DND-41 (cell line): ENCODE measurements around the gene CAMKMT.

ENCODE experiments used
- ATAC-seq: fragments of 200-7000 bp; cut with Tn5 transposase; 3 replicates; pipeline ENCODE4 v1.9.1; 2021; ENCODE audit warnings: low read depth; ENCODE audit not compliant: insufficient read depth
- DNase-seq: peaks from one replicate; pipeline ENCODE4 v3.0.0-alpha.2; 2020
- H2AFZ ChIP-seq: 2 replicates; pipeline ENCODE4 v1.6.0; 2012; ENCODE audit warnings: low read depth, low read length
- H3K27ac ChIP-seq: 2 replicates; pipeline ENCODE4 v1.5.1; 2012; ENCODE audit warnings: low read length, inconsistent platforms
- H3K27me3 ChIP-seq: fragments of 200-600 bp; sonication (generic); 2 replicates; pipeline ENCODE4 v1.6.0; 2012; ENCODE audit warnings: low read length, mild to moderate bottlenecking, inconsistent platforms; ENCODE audit not compliant: insufficient read depth, poor library complexity
- H3K36me3 ChIP-seq: 2 replicates; pipeline ENCODE4 v1.5.1; 2012; ENCODE audit warnings: low read length, inconsistent platforms; ENCODE audit not compliant: insufficient read depth
- H3K4me1 ChIP-seq: 2 replicates; pipeline ENCODE4 v1.5.1; 2012; ENCODE audit warnings: mild to moderate bottlenecking, low read length; ENCODE audit not compliant: insufficient read depth
- H3K4me2 ChIP-seq: 2 replicates; pipeline ENCODE4 v1.6.0; 2012; ENCODE audit warnings: mild to moderate bottlenecking, moderate library complexity, low read length, inconsistent platforms; ENCODE audit not compliant: insufficient read depth
- H3K4me3 ChIP-seq, 2 experiments: fragments of 200-600 bp in 1 of 2; shearing (Covaris generic) in 1 of 2; 2 replicates each; pipeline ENCODE4 v1.5.1; 2012 to 2016; ENCODE audit warnings: inconsistent platforms in 2 of 2, low read length in 2 of 2, mild to moderate bottlenecking in 2 of 2, low read depth in 1 of 2, moderate library complexity in 1 of 2
- H3K79me2 ChIP-seq: 2 replicates; pipeline ENCODE4 v1.6.0; 2012; ENCODE audit warnings: low read length, inconsistent platforms; ENCODE audit not compliant: insufficient read depth
- H3K9ac ChIP-seq: 2 replicates; pipeline ENCODE4 v1.6.0; 2012; ENCODE audit warnings: low read depth, mild to moderate bottlenecking, inconsistent platforms, low read length, moderate library complexity
- H3K9me3 ChIP-seq: 2 replicates; pipeline ENCODE4 v1.5.1; 2012; ENCODE audit warnings: low read length, moderate library complexity, mild to moderate bottlenecking, inconsistent platforms; ENCODE audit not compliant: insufficient read depth, severe bottlenecking
- H4K20me1 ChIP-seq: 2 replicates; pipeline ENCODE4 v1.6.0; 2012; ENCODE audit warnings: low read length; ENCODE audit not compliant: insufficient read depth
- CTCF ChIP-seq: IDR thresholded peaks from 2 replicates; pipeline ENCODE4 v1.5.1; 2012; ENCODE audit warnings: borderline replicate concordance, low read length, moderate library complexity, mild to moderate bottlenecking; ENCODE audit not compliant: poor library complexity, severe bottlenecking; ENCODE audit errors: extremely low read depth
- EZH2 ChIP-seq: IDR thresholded peaks from 3 replicates; pipeline ENCODE4 v1.6.1; 2012; ENCODE audit warnings: borderline replicate concordance, low read depth, mild to moderate bottlenecking, moderate library complexity, low read length, inconsistent platforms; ENCODE audit not compliant: severe bottlenecking

Gene CAMKMT

GRCh38 chr2:44793322-44793870 lies 431.6 kb downstream of the CAMKMT start:
- no peak overlapping the region for H3K4me3 ChIP-seq
- H3K4me2 ChIP-seq: no peak overlapping the region
- no peaks in the 10 kb centered on the region for H3K4me1 ChIP-seq
- no peaks in the 10 kb centered on the region for H3K79me2 ChIP-seq
- no peak overlapping the region for H2AFZ ChIP-seq
- no peak for TF ChIP-seq CTCF
- TF ChIP-seq EZH2: no peak
- no peak overlapping the region for H3K27ac ChIP-seq
- DNase-seq (peak; percentile 57), ATAC-seq (peak; percentile 68)
- no peaks in the 10 kb centered on the region for H4K20me1 ChIP-seq
- no peaks in the 10 kb centered on the region for H3K27me3 ChIP-seq
- peaks cover 2% of the 10 kb centered on the region for H3K9me3 ChIP-seq
- no peak overlapping the region for H3K9ac ChIP-seq
- H3K36me3 ChIP-seq: no peaks in the 10 kb centered on the region

- no peak overlapping the region for H2AFZ ChIP-seq
- no peak overlapping the region for H3K4me3 ChIP-seq
- no peak overlapping the region for H3K4me2 ChIP-seq
- H4K20me1 ChIP-seq: no peaks in the 10 kb centered on the region
- TF ChIP-seq EZH2: no peak
- no peak for TF ChIP-seq CTCF
- H3K27ac ChIP-seq: no peak overlapping the region
- no peak overlapping the region for H3K9ac ChIP-seq
- H3K4me1 ChIP-seq: no peaks in the 10 kb centered on the region
- DNase-seq (no peak), ATAC-seq (no peak)
- H3K79me2 ChIP-seq: no peaks in the 10 kb centered on the region
- H3K27me3 ChIP-seq: no peaks in the 10 kb centered on the region
- H3K36me3 ChIP-seq: no peaks in the 10 kb centered on the region
- H3K9me3 ChIP-seq: no peaks in the 10 kb centered on the region
These were observed 435.0 kb downstream of the CAMKMT start for GRCh38 chr2:44796771-44797170.

GRCh38 chr2:44798139-44798659 lies 436.5 kb downstream of the CAMKMT start:
- Histone ChIP-seq H2AFZ (no peak overlapping the region), H4K20me1 (no peaks in the 10 kb centered on the region), H3K4me2 (no peak overlapping the region), H3K27me3 (no peaks in the 10 kb centered on the region), H3K27ac (no peak overlapping the region), H3K4me1 (no peaks in the 10 kb centered on the region), H3K9me3 (no peaks in the 10 kb centered on the region), H3K36me3 (no peaks in the 10 kb centered on the region), H3K4me3 (no peak overlapping the region), H3K79me2 (no peaks in the 10 kb centered on the region), H3K9ac (no peak overlapping the region)
- ATAC-seq: no peak
- no peak for TF ChIP-seq EZH2
- no peak for TF ChIP-seq CTCF
- no peak for DNase-seq
